Fibroblast of lung (primary cell): ENCODE data around the gene DCLK2. TPM values are rescaled to one million over a fixed set of nuclear protein-coding genes. Genes with fewer than 3 reads are reported as not detected.

Experiments
- DNase-seq, 2 donors: peaks; one replicate each; pipeline versions ENCODE4 v3.0.0 to v3.0.0-alpha.2; 2010; ENCODE audit warnings: low read depth in 2 of 2
- H2AFZ ChIP-seq: 2 replicates; pipeline ENCODE4 v1.5.1; 2012; ENCODE audit warnings: low read length, control low read depth, inconsistent platforms
- H3K27ac ChIP-seq: 2 replicates; pipeline ENCODE4 v1.5.1; 2011; ENCODE audit warnings: low read length, control low read depth; ENCODE audit not compliant: insufficient read depth
- H3K27me3 ChIP-seq: 2 replicates; pipeline ENCODE4 v1.5.1; 2011; ENCODE audit warnings: mild to moderate bottlenecking, low read length; ENCODE audit not compliant: control insufficient read depth, insufficient read depth
- H3K36me3 ChIP-seq: 2 replicates; pipeline ENCODE4 v1.5.1; 2011; ENCODE audit warnings: low read length; ENCODE audit not compliant: control insufficient read depth, insufficient read depth
- H3K4me1 ChIP-seq: 2 replicates; pipeline ENCODE4 v1.5.1; 2011; ENCODE audit warnings: low read length; ENCODE audit not compliant: control insufficient read depth, insufficient read depth; ENCODE audit errors: extremely low read depth
- H3K4me2 ChIP-seq: 2 replicates; pipeline ENCODE4 v1.5.1; 2011; ENCODE audit warnings: low read length, control low read depth; ENCODE audit not compliant: insufficient read depth; ENCODE audit errors: extremely low read depth
- H3K4me3 ChIP-seq, 4 experiments: fragments of 200-600 bp in 1 of 4; sonication (generic) in 1 of 4; replicated peaks in 1 of 4; 2 replicates each; pipeline ENCODE4 v1.5.1; 2011 to 2016; ENCODE audit warnings: low read length in 4 of 4, low read depth in 3 of 4, mild to moderate bottlenecking in 3 of 4, control low read depth in 2 of 4, inconsistent platforms in 1 of 4, mixed read lengths in 1 of 4; ENCODE audit not compliant: insufficient read depth in 1 of 4; ENCODE audit errors: control extremely low read depth in 1 of 4
- H3K79me2 ChIP-seq: 2 replicates; pipeline ENCODE4 v1.5.1; 2012; ENCODE audit warnings: mild to moderate bottlenecking, low read length, inconsistent platforms; ENCODE audit not compliant: control insufficient read depth, insufficient read depth
- H3K9ac ChIP-seq: 2 replicates; pipeline ENCODE4 v1.5.1; 2011; ENCODE audit warnings: mild to moderate bottlenecking, low read length, control low read depth; ENCODE audit not compliant: insufficient read depth
- H3K9me3 ChIP-seq: 2 replicates; pipeline ENCODE4 v1.5.1; 2012; ENCODE audit warnings: low read depth, low read length; ENCODE audit not compliant: control insufficient read depth, insufficient read depth
- H4K20me1 ChIP-seq: 2 replicates; pipeline ENCODE4 v1.5.1; 2011; ENCODE audit warnings: low read length; ENCODE audit not compliant: control insufficient read depth, insufficient read depth; ENCODE audit errors: extremely low read depth
- CTCF ChIP-seq, 2 donors: IDR thresholded peaks in 1 of 2; conservative IDR thresholded peaks in 1 of 2; 1 replicate in 1 of 2; 2 replicates in 1 of 2; pipeline ENCODE4 v1.5.1; 2011 to 2012; ENCODE audit warnings: low read length in 2 of 2, control low read depth in 1 of 2, inconsistent platforms in 1 of 2, low read depth in 1 of 2, mild to moderate bottlenecking in 1 of 2
- EZH2 ChIP-seq: IDR thresholded peaks from 2 replicates; pipeline ENCODE4 v1.5.1; 2012; ENCODE audit warnings: low read length, control low read depth, mild to moderate bottlenecking; ENCODE audit errors: missing control alignments
- polyA plus RNA-seq, 2 donors: library from polyadenylated mRNA; depleted of rRNA in 1 of 2; stranded (reverse) in 1 of 2; unstranded in 1 of 2; fragments of >200 nt; gene quantifications; 2 replicates each; pipeline ENCODE4 v1.2.1, GENCODE V29; 2011 to 2012; ENCODE audit warnings: missing spikeins in 1 of 2
- total RNA-seq: library from RNA; depleted of rRNA; stranded (reverse); fragments of >200 nt; gene quantifications from 2 replicates; pipeline ENCODE4 v1.2.1, GENCODE V29; 2014

DCLK2 gene
- total and polyA plus RNA-seq, 2 donors (not counting 1 experiment from before 2014, with no cell fraction given) = 3.8 to 14.0 TPM

- no peak for DNase-seq
- no peaks in the 10 kb centered on the region for H3K27me3 ChIP-seq
- no peak overlapping the region for H3K9ac ChIP-seq
- no peaks in the 10 kb centered on the region for H3K9me3 ChIP-seq
- no peak overlapping the region for H3K4me2 ChIP-seq
- no peaks in the 10 kb centered on the region for H4K20me1 ChIP-seq
- H3K36me3 ChIP-seq = no peaks in the 10 kb centered on the region
- no peak overlapping the region for H2AFZ ChIP-seq
- peaks cover 2% of the 10 kb centered on the region for H3K4me1 ChIP-seq
- H3K4me3 ChIP-seq = no peak overlapping the region
- H3K79me2 ChIP-seq = no peaks in the 10 kb centered on the region
- no peak for TF ChIP-seq EZH2
- TF ChIP-seq CTCF (conservative IDR thresholded peaks at IDR 0.05 in 1 of 2, IDR thresholded peaks at IDR 0.05 in 1 of 2; ENCODE audit: low read depth in 1 of 2, low read length in 2 of 2) = no peak
- H3K27ac ChIP-seq = no peak overlapping the region
These were observed 129.6 kb downstream of the DCLK2 start for GRCh38 chr4:150207871-150208270.

- no peak overlapping the region for H3K4me3 ChIP-seq
- H3K27ac ChIP-seq = no peak overlapping the region
- H3K9me3 ChIP-seq = no peaks in the 10 kb centered on the region
- TF ChIP-seq CTCF (conservative IDR thresholded peaks at IDR 0.05 in 1 of 2, IDR thresholded peaks at IDR 0.05 in 1 of 2; ENCODE audit: low read depth in 1 of 2, low read length in 2 of 2) = peak; percentile 48 to 57
- no peak for TF ChIP-seq EZH2
- DNase-seq = peak; percentile 62 to 76
- H3K4me2 ChIP-seq = no peak overlapping the region
- H2AFZ ChIP-seq = no peak overlapping the region
- no peaks in the 10 kb centered on the region for H4K20me1 ChIP-seq
- H3K36me3 ChIP-seq = no peaks in the 10 kb centered on the region
- H3K9ac ChIP-seq = no peak overlapping the region
- H3K4me1 ChIP-seq = peaks cover 2% of the 10 kb centered on the region
- no peaks in the 10 kb centered on the region for H3K27me3 ChIP-seq
- H3K79me2 ChIP-seq = no peaks in the 10 kb centered on the region
These were observed 131.0 kb downstream of the DCLK2 start for GRCh38 chr4:150209140-150209829.

- Histone ChIP-seq H3K4me1 (peaks cover 2% of the 10 kb centered on the region), H3K9ac (no peak overlapping the region), H3K27me3 (no peaks in the 10 kb centered on the region), H3K4me2 (no peak overlapping the region), H3K36me3 (no peaks in the 10 kb centered on the region), H3K9me3 (no peaks in the 10 kb centered on the region), H3K4me3 (no peak overlapping the region), H3K79me2 (no peaks in the 10 kb centered on the region), H2AFZ (no peak overlapping the region), H4K20me1 (no peaks in the 10 kb centered on the region), H3K27ac (no peak overlapping the region)
- DNase-seq = no peak
- TF ChIP-seq CTCF (conservative IDR thresholded peaks at IDR 0.05 in 1 of 2, IDR thresholded peaks at IDR 0.05 in 1 of 2; ENCODE audit: low read depth in 1 of 2, low read length in 2 of 2) = no peak
- TF ChIP-seq EZH2 = no peak
These were observed 132.8 kb downstream of the DCLK2 start for GRCh38 chr4:150211016-150211415.
